IMR-90 (cell line): ENCODE measurements around the gene BASP1. TPM values are rescaled to one million over a fixed set of nuclear protein-coding genes. Genes with fewer than 3 reads are reported as not detected.
A peak's percentile ranks its signal among the peaks of the same experiment; 100 is the strongest.

Source experiments
- ATAC-seq: fragments of 200-7000 bp; cut with Tn5 transposase; 2 replicates; pipeline ENCODE4 v1.9.1; 2020; ENCODE audit warnings: low read depth, mild to moderate bottlenecking, moderate library complexity
- BruUV-seq: library from RNA; stranded (reverse); fragments of 400-500 nt; replicated peaks from 2 replicates; lab custom pipeline; 2021; lab: Mats Ljungman, UMichigan
- CTCF ChIA-PET: fragments of 300-600 bp; formaldehyde crosslinking; extraction: SDS; loops from one replicate; lab custom pipeline; 2021; ENCODE audit warnings: antibody characterized with exemption; lab: Yijun Ruan, JAX
- POLR2A ChIA-PET: fragments of 300-600 bp; sonication (Branson Sonifier 250); formaldehyde crosslinking; loops from one replicate; lab custom pipeline; 2022; ENCODE audit warnings: antibody characterized with exemption; ENCODE audit not compliant: unreplicated experiment; lab: Charles Lee
- DNase-seq: peaks from one replicate; pipeline ENCODE4 v3.0.0; 2013
- H2AFZ ChIP-seq: replicated peaks from 2 replicates; pipeline ENCODE3; 2013; ENCODE audit warnings: low read length, mild to moderate bottlenecking; ENCODE audit not compliant: poor library complexity
- H2AK5ac ChIP-seq: 2 replicates; pipeline ENCODE4 v1.6.1; 2013; ENCODE audit warnings: low read depth, low read length, inconsistent platforms
- H2AK9ac ChIP-seq: replicated peaks from 2 replicates; pipeline ENCODE3; 2013; ENCODE audit warnings: mild to moderate bottlenecking, low read depth, low read length, moderate library complexity; ENCODE audit not compliant: poor library complexity
- H2BK120ac ChIP-seq: 2 replicates; pipeline ENCODE4 v1.6.1; 2013; ENCODE audit warnings: low read depth, low read length, inconsistent platforms
- H2BK15ac ChIP-seq: 3 replicates; pipeline ENCODE4 v1.6.1; 2013; ENCODE audit warnings: low read depth, low read length, inconsistent platforms
- H2BK20ac ChIP-seq: 2 replicates; pipeline ENCODE4 v1.6.1; 2013; ENCODE audit warnings: low read depth, mild to moderate bottlenecking, inconsistent platforms, low read length, moderate library complexity
- H2BK5ac ChIP-seq: 2 replicates; pipeline ENCODE4 v1.6.1; 2013; ENCODE audit warnings: mild to moderate bottlenecking, low read depth, low read length, inconsistent platforms; ENCODE audit not compliant: poor library complexity, severe bottlenecking
- H3K14ac ChIP-seq: replicated peaks from 2 replicates; pipeline ENCODE4 v1.6.1; 2013; ENCODE audit warnings: low read depth, low read length, inconsistent platforms
- H3K18ac ChIP-seq: 2 replicates; pipeline ENCODE4 v1.6.1; 2013; ENCODE audit warnings: low read depth, low read length, control low read depth
- H3K23ac ChIP-seq: 2 replicates; pipeline ENCODE4 v1.6.1; 2013; ENCODE audit warnings: low read depth, low read length, inconsistent platforms
- H3K27ac ChIP-seq: 2 replicates; pipeline ENCODE4 v1.5.1; 2013; ENCODE audit warnings: mild to moderate bottlenecking, control low read depth, low read length; ENCODE audit not compliant: insufficient read depth
- H3K27me3 ChIP-seq: 2 replicates; pipeline ENCODE4 v1.6.1; 2013; ENCODE audit warnings: low read length; ENCODE audit not compliant: control insufficient read depth, insufficient read depth
- H3K36me3 ChIP-seq: 2 replicates; pipeline ENCODE4 v1.6.1; 2013; ENCODE audit warnings: low read length, mixed read lengths; ENCODE audit not compliant: control insufficient read depth, insufficient read depth
- H3K4ac ChIP-seq: 2 replicates; pipeline ENCODE4 v1.6.1; 2013; ENCODE audit warnings: low read depth, low read length, inconsistent platforms
- H3K4me1 ChIP-seq: 2 replicates; pipeline ENCODE4 v1.6.1; 2013; ENCODE audit warnings: low read length, mixed read lengths; ENCODE audit not compliant: control insufficient read depth, insufficient read depth
- H3K4me2 ChIP-seq: 2 replicates; pipeline ENCODE4 v1.6.1; 2013; ENCODE audit warnings: low read depth, mild to moderate bottlenecking, control low read depth, low read length, moderate library complexity
- H3K4me3 ChIP-seq: 2 replicates; pipeline ENCODE4 v1.5.1; 2013; ENCODE audit warnings: low read depth, mild to moderate bottlenecking, control low read depth, low read length, moderate library complexity; ENCODE audit not compliant: insufficient read depth
- H3K56ac ChIP-seq: 2 replicates; pipeline ENCODE4 v1.6.1; 2013; ENCODE audit warnings: low read length, inconsistent platforms; ENCODE audit not compliant: insufficient read depth; ENCODE audit errors: extremely low read depth
- H3K79me1 ChIP-seq, 2 experiments: 2 replicates each; pipeline ENCODE4 v1.6.1; 2013; ENCODE audit warnings: low read length in 2 of 2, inconsistent platforms in 1 of 2, low read depth in 1 of 2
- H3K9ac ChIP-seq: 2 replicates; pipeline ENCODE4 v1.6.1; 2013; ENCODE audit warnings: low read depth, low read length, control low read depth
- H3K9me1 ChIP-seq: 2 replicates; pipeline ENCODE4 v1.6.1; 2013; ENCODE audit warnings: low read length, inconsistent platforms; ENCODE audit not compliant: insufficient read depth
- H3K9me3 ChIP-seq: 2 replicates; pipeline ENCODE4 v1.6.1; 2013; ENCODE audit warnings: low read length; ENCODE audit not compliant: control insufficient read depth, insufficient read depth
- H4K20me1 ChIP-seq: 2 replicates; pipeline ENCODE4 v1.6.1; 2013; ENCODE audit warnings: low read length, inconsistent platforms; ENCODE audit not compliant: insufficient read depth
- H4K5ac ChIP-seq: 2 replicates; pipeline ENCODE4 v1.6.1; 2013; ENCODE audit warnings: mild to moderate bottlenecking, low read depth, low read length, control low read depth
- H4K8ac ChIP-seq, 2 experiments: 2 replicates each; pipeline ENCODE4 v1.6.1; 2013; ENCODE audit warnings: low read depth in 2 of 2, low read length in 2 of 2, control low read depth in 1 of 2, inconsistent platforms in 1 of 2
- H4K91ac ChIP-seq: 2 replicates; pipeline ENCODE4 v1.6.1; 2013; ENCODE audit warnings: low read depth, low read length, inconsistent platforms; ENCODE audit not compliant: insufficient read depth
- BHLHE40 ChIP-seq: fragments of 150-350 bp; IDR thresholded peaks from 2 replicates; pipeline ENCODE4 v1.6.1; 2016; ENCODE audit warnings: mild to moderate bottlenecking, low read depth, low read length
- CEBPB ChIP-seq: IDR thresholded peaks from 2 replicates; pipeline ENCODE4 v1.6.1; 2012; ENCODE audit warnings: low read depth, low read length, improper control_type of control experiment
- CHD1 ChIP-seq: IDR thresholded peaks from 2 replicates; pipeline ENCODE4 v1.6.1; 2012; ENCODE audit warnings: low read depth, low read length, improper control_type of control experiment
- FOS ChIP-seq: fragments of 150-350 bp; IDR thresholded peaks from 2 replicates; pipeline ENCODE4 v1.6.1; 2016; ENCODE audit warnings: low read depth, low read length
- MAFK ChIP-seq: IDR thresholded peaks from 2 replicates; pipeline ENCODE4 v1.6.1; 2012; ENCODE audit warnings: low read depth, low read length, improper control_type of control experiment
- MAZ ChIP-seq: IDR thresholded peaks from 2 replicates; pipeline ENCODE4 v1.6.1; 2012; ENCODE audit warnings: low read depth, mild to moderate bottlenecking, low read length, improper control_type of control experiment, moderate library complexity, borderline replicate concordance
- MXI1 ChIP-seq: IDR thresholded peaks from 2 replicates; pipeline ENCODE4 v1.6.1; 2012; ENCODE audit warnings: low read depth, mild to moderate bottlenecking, low read length, moderate library complexity, borderline replicate concordance
- NFE2L2 ChIP-seq: fragments of 150-350 bp; IDR thresholded peaks from 2 replicates; pipeline ENCODE4 v1.6.1; 2016; ENCODE audit warnings: low read depth, mild to moderate bottlenecking, low read length
- POLR2A ChIP-seq: IDR thresholded peaks from 2 replicates; pipeline ENCODE4 v1.6.1; 2012; ENCODE audit warnings: mild to moderate bottlenecking, low read depth, low read length
- RAD21 ChIP-seq: IDR thresholded peaks from 2 replicates; pipeline ENCODE4 v1.6.1; 2012; ENCODE audit warnings: low read length, improper control_type of control experiment
- RCOR1 ChIP-seq: IDR thresholded peaks from 2 replicates; pipeline ENCODE4 v1.6.1; 2012; ENCODE audit warnings: mild to moderate bottlenecking, low read length, improper control_type of control experiment; ENCODE audit not compliant: insufficient replicate concordance
- RFX5 ChIP-seq: IDR thresholded peaks from 2 replicates; pipeline ENCODE4 v1.8.0; 2012; ENCODE audit warnings: low read depth, mild to moderate bottlenecking, low read length, moderate library complexity
- SMC3 ChIP-seq: fragments of 150-350 bp; IDR thresholded peaks from 2 replicates; pipeline ENCODE4 v1.6.1; 2016; ENCODE audit warnings: low read depth, mild to moderate bottlenecking, antibody characterized with exemption, low read length, moderate library complexity
- WGBS, 2 experiments: methylation state at CpG; one replicate each; pipeline versions ENCODE4 v1.1.5 to v1.1.7; 2013; ENCODE audit warnings: missing lambda C conversion rate in 2 of 2; ENCODE audit not compliant: insufficient read length in 1 of 2; ENCODE audit errors: extremely low coverage in 2 of 2; 5-methylcytosine and 5-hydroxymethylcytosine counted together
- dilution Hi-C: fragments of 300-500 bp; cut with HindIII; formaldehyde crosslinking; loops from one replicate; pipeline ENCODE4 v1.14.3; 2018; ENCODE audit warnings: low sequenced_read_pairs; ENCODE audit not compliant: unreplicated experiment
- in situ Hi-C: fragments of 300-500 bp; cut with MboI; formaldehyde crosslinking; loops from 3 replicates; pipeline ENCODE4 v1.14.3; 2019; ENCODE audit warnings: low sequenced_read_pairs, inconsistent platforms, mixed read lengths
- intact Hi-C: fragments of 100-400 bp; cut with micrococcal nuclease; formaldehyde crosslinking; loops from 2 replicates; pipeline ENCODE4 v1.10.0; 2022
- polyA plus RNA-seq, 3 experiments: library from polyadenylated mRNA; depleted of rRNA; stranded (reverse); fragments of >200 nt; gene quantifications; 2 replicates each; pipeline ENCODE4 v1.2.3, GENCODE V29; 2012; ENCODE audit warnings: low replicate concordance in 1 of 3
- total RNA-seq: library from RNA; depleted of rRNA; stranded (reverse); fragments of >200 nt; gene quantifications from 2 replicates; pipeline ENCODE4 v1.2.3, GENCODE V29; 2012
- TF ChIP-seq, protein P1 (sequence below): fragments of 150-350 bp; IDR thresholded peaks from 2 replicates; pipeline ENCODE4 v1.6.1; 2016; ENCODE audit warnings: low read depth, mild to moderate bottlenecking, low read length, moderate library complexity, borderline replicate concordance
- TF ChIP-seq, protein P2 (sequence below): fragments of 150-350 bp; IDR thresholded peaks from 2 replicates; pipeline ENCODE4 v1.6.1; 2017; ENCODE audit warnings: mild to moderate bottlenecking, antibody characterized with exemption, low read length, low read depth
- TF ChIP-seq, protein P3 (sequence below): conservative IDR thresholded peaks from 2 replicates; pipeline ENCODE4 v1.5.1; 2012; ENCODE audit warnings: mild to moderate bottlenecking, low read depth, low read length, improper control_type of control experiment

The BASP1 gene
- total and polyA plus RNA-seq, 2 of the 4 experiments (the other 2 are of a cell fraction): 39.6 to 103 TPM

DNA sequence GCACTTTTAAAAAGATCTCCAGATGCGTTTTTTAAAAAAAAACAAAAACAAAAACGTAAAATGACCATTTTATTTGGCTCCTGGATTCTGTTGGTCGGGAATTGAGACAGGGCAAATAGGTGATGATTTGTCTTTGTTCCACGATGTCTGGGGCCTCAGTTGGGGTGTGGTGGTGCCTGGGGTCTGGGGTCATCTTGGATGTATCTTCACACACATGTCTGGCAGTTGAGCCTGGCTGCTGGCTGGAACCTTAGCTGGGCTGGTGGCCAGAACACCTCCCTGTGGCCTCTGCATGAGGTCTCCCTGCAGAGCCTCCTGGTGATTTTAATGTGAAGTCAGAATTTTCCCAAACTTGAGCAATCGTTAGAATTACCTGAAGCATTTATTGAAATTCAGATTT, 42.5 kb upstream of the BASP1 start:
- Histone ChIP-seq H3K27ac (no peak overlapping the region), H2AK9ac (no peak overlapping the region), H3K4me1 (peaks cover 21% of the 10 kb centered on the region), H3K14ac (no peak overlapping the region), H3K4ac (peak overlapping the region; percentile 37; the same call in 1 of the 2 replicates), H3K9me3 (no peaks in the 10 kb centered on the region), H3K79me1 (peaks cover 7 to 10% of the 10 kb centered on the region in 2 experiments; a peak in 2 of 4 replicates), H3K4me3 (no peak overlapping the region), H4K91ac (no peak overlapping the region), H2AFZ (no peak overlapping the region), H3K23ac (no peak overlapping the region), H2BK15ac (peak overlapping the region; percentile 28; the same call in 2 of the 3 replicates), H2BK120ac (peak overlapping the region; percentile 5; the same call in 1 of the 2 replicates), H3K4me2 (no peak overlapping the region), H3K9me1 (peaks cover 4% of the 10 kb centered on the region; the same call in 1 of the 2 replicates), H3K36me3 (no peaks in the 10 kb centered on the region), H2AK5ac (no peak overlapping the region), H3K27me3 (no peaks in the 10 kb centered on the region), H4K5ac (no peak overlapping the region), H3K56ac (no peak overlapping the region), H3K9ac (no peak overlapping the region), H3K18ac (no peak overlapping the region), H4K20me1 (no peaks in the 10 kb centered on the region), H4K8ac (no peak overlapping the region), H2BK5ac (no peak overlapping the region), H2BK20ac (no peak overlapping the region)
- ChIA-PET POLR2A (no interaction called here), CTCF (no interaction called here)
- dilution Hi-C loops: loop anchor here (25.0 kb wide), 1 partner anchor 388 kb away; no protein-coding TSS in a partner anchor
- intact Hi-C loops: no loop called here
- no TSS peak for BruUV-seq
- 90% methylated on average over 2 of the region's 5 CpGs; no CpG with 5 or more reads in 1 of the 2 experiments for WGBS, 2 experiments
- ATAC-seq (no peak), DNase-seq (no peak)
- in situ Hi-C loops: no loop called here
- TF ChIP-seq CHD1 (no peak), MAFK (no peak), BHLHE40 (no peak), POLR2A (no peak), MAZ (no peak), SMC3 (no peak), RFX5 (no peak), FOS (no peak), NFE2L2 (no peak), MXI1 (no peak), CEBPB (no peak), RCOR1 (no peak), RAD21 (no peak)
- TF ChIP-seq, protein P1, sequence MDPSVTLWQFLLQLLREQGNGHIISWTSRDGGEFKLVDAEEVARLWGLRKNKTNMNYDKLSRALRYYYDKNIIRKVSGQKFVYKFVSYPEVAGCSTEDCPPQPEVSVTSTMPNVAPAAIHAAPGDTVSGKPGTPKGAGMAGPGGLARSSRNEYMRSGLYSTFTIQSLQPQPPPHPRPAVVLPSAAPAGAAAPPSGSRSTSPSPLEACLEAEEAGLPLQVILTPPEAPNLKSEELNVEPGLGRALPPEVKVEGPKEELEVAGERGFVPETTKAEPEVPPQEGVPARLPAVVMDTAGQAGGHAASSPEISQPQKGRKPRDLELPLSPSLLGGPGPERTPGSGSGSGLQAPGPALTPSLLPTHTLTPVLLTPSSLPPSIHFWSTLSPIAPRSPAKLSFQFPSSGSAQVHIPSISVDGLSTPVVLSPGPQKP: no peak
- TF ChIP-seq, protein P2, sequence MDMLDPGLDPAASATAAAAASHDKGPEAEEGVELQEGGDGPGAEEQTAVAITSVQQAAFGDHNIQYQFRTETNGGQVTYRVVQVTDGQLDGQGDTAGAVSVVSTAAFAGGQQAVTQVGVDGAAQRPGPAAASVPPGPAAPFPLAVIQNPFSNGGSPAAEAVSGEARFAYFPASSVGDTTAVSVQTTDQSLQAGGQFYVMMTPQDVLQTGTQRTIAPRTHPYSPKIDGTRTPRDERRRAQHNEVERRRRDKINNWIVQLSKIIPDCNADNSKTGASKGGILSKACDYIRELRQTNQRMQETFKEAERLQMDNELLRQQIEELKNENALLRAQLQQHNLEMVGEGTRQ: no peak
- TF ChIP-seq, protein P3, sequence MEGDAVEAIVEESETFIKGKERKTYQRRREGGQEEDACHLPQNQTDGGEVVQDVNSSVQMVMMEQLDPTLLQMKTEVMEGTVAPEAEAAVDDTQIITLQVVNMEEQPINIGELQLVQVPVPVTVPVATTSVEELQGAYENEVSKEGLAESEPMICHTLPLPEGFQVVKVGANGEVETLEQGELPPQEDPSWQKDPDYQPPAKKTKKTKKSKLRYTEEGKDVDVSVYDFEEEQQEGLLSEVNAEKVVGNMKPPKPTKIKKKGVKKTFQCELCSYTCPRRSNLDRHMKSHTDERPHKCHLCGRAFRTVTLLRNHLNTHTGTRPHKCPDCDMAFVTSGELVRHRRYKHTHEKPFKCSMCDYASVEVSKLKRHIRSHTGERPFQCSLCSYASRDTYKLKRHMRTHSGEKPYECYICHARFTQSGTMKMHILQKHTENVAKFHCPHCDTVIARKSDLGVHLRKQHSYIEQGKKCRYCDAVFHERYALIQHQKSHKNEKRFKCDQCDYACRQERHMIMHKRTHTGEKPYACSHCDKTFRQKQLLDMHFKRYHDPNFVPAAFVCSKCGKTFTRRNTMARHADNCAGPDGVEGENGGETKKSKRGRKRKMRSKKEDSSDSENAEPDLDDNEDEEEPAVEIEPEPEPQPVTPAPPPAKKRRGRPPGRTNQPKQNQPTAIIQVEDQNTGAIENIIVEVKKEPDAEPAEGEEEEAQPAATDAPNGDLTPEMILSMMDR: no peak
